ENCODE data around the gene PRRT1B. TPM values are rescaled to one million over a fixed set of nuclear protein-coding genes. Genes with fewer than 3 reads are reported as not detected.

The PRRT1B gene
- polyA plus RNA-seq, 4 donors: 0.12 to 4.0 (median 0.89) TPM; not detected in 1

DNA sequence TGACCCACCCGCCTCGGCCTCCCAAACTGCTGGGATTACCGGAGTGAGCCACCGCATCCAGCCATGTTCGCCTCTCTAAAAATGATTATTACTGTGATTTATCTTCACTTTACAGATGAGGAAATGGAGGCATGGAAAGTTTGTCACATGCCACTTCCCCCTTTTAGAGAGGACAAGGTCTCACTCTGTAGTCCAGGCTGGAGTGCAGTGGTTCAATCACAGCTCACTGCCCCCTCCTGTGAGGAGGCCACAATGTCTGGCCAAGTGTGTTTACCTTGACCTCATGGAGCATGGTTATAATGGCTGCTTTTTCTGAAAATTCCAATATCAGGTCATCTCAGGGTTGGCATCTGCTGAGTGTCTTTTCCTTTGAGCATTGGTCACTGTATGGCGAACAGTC lies 6.7 kb downstream of the PRRT1B start:
- peaks cover 0 to 3% (median 0%) of the 10 kb centered on the region in 3 donors for H3K36me3 ChIP-seq (ENCODE audit: control insufficient read depth in 3 of 3, insufficient read depth in 2 of 3, low read depth in 1 of 3, low read length in 3 of 3)
- no peak for FAIRE-seq
- no peak overlapping the region for H3K27ac ChIP-seq (ENCODE audit: low read depth in 1 of 3, low read length in 2 of 3)
- no peak overlapping the region for H3K4me3 ChIP-seq (ENCODE audit: low read depth in 1 of 3, low read length in 3 of 3)
- peaks cover 0 to 33% (median 18%) of the 10 kb centered on the region in 3 donors for H3K27me3 ChIP-seq (ENCODE audit: control insufficient read depth in 3 of 3, insufficient read depth in 3 of 3, low read length in 3 of 3)
- peaks cover 0 to 5% of the 10 kb centered on the region in 2 donors for H3K9me3 ChIP-seq (ENCODE audit: control insufficient read depth in 2 of 2, insufficient read depth in 1 of 2, low read depth in 1 of 2, low read length in 1 of 2)
- no peaks in the 10 kb centered on the region for H3K4me1 ChIP-seq (ENCODE audit: control insufficient read depth in 3 of 3, insufficient read depth in 2 of 3, low read depth in 1 of 3, low read length in 2 of 3)
- no peak for DNase-seq
- WGBS, 3 donors: 80 to 92% (median 86%) methylated on average over 6 of the region's 6 CpGs

DNA sequence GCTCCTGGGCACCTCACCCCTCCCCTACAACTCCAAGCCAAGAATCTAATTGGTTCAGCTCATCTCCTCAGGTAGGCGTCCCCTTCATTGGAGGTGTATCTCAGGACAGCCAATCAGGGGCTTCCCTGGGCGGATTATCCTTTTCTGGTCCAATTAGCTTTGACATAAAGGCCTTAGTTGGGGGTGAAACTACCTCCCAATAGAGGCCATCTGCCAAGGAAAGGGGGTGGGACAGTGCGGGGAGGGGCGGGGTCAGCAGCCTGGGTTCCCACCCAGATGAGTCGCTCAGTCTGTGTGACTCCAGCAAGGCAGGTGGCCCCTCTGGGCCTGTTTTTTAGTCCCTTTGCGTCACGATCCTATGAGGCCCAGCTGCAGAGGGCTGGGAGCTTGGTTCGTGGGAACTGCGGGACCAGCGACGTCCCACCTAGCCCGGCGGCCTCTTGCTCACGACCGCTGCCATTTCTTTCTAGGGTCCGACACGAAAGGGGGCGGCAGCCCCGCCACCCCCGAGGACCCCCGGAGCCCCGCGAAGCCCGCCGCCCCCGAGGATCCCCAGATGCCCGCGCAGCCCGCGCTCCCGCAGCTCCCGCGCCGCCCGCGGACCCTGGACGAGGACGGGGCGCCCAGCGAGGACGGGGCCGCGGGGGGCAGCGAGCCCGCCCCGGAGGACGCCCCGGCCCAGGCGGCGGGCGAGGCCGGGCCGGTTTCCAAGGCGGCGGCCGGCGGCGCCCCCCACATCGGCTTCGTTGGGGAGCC lies 8.9 kb downstream of the PRRT1B start:
- no peak for DNase-seq
- FAIRE-seq: no peak
- WGBS, 3 donors: 47 to 92% (median 72%) methylated on average over 42 to 60 of the region's 60 CpGs
- peaks cover 0 to 6% (median 0%) of the 10 kb centered on the region in 3 donors for H3K36me3 ChIP-seq (ENCODE audit: control insufficient read depth in 3 of 3, insufficient read depth in 2 of 3, low read depth in 1 of 3, low read length in 3 of 3)
- no peak overlapping the region for H3K27ac ChIP-seq (ENCODE audit: low read depth in 1 of 3, low read length in 2 of 3)
- H3K27me3 ChIP-seq (ENCODE audit: control insufficient read depth in 3 of 3, insufficient read depth in 3 of 3, low read length in 3 of 3): peaks cover 0 to 21% (median 13%) of the 10 kb centered on the region in 3 donors
- H3K4me3 ChIP-seq (ENCODE audit: low read depth in 1 of 3, low read length in 3 of 3): no peak overlapping the region
- H3K9me3 ChIP-seq (ENCODE audit: control insufficient read depth in 2 of 2, insufficient read depth in 1 of 2, low read depth in 1 of 2, low read length in 1 of 2): peaks cover 0 to 5% of the 10 kb centered on the region in 2 donors
- no peaks in the 10 kb centered on the region for H3K4me1 ChIP-seq (ENCODE audit: control insufficient read depth in 3 of 3, insufficient read depth in 2 of 3, low read depth in 1 of 3, low read length in 2 of 3)

DNA sequence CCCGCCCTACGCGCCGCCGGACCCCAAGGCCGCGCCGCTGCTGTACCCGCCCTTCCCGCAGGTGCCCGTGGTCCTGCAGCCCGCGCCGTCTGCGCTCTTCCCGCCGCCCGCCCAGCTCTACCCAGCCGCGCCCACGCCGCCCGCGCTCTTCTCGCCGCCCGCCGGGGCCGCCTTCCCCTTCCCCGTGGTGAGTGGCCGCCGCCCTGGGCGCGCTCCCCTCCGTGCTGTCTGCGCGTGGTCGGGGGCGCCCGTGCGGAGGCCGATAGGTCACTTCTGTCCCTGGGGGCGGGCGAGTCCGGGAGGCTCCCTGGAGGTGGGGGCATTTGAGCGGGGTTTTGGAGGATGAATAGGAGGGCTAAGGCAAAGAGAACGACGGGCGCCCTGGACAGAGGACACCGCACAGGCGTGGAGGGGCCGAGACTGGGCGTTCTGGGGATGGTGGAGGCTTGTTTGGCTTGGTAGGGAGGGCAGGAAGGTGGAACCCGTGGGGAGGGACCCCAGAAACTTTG lies 9.6 kb downstream of the PRRT1B start:
- no peaks in the 10 kb centered on the region for H3K4me1 ChIP-seq (ENCODE audit: control insufficient read depth in 3 of 3, insufficient read depth in 2 of 3, low read depth in 1 of 3, low read length in 2 of 3)
- no peak for FAIRE-seq
- no peak overlapping the region for H3K27ac ChIP-seq (ENCODE audit: low read depth in 1 of 3, low read length in 2 of 3)
- no peak for DNase-seq
- H3K9me3 ChIP-seq (ENCODE audit: control insufficient read depth in 2 of 2, insufficient read depth in 1 of 2, low read depth in 1 of 2, low read length in 1 of 2): peaks cover 0 to 5% of the 10 kb centered on the region in 2 donors
- peaks cover 0 to 21% (median 13%) of the 10 kb centered on the region in 3 donors for H3K27me3 ChIP-seq (ENCODE audit: control insufficient read depth in 3 of 3, insufficient read depth in 3 of 3, low read length in 3 of 3)
- 41 to 92% (median 66%) methylated on average over 33 to 54 of the region's 54 CpGs for WGBS, 3 donors
- H3K36me3 ChIP-seq (ENCODE audit: control insufficient read depth in 3 of 3, insufficient read depth in 2 of 3, low read depth in 1 of 3, low read length in 3 of 3): peaks cover 0 to 6% (median 0%) of the 10 kb centered on the region in 3 donors
- no peak overlapping the region for H3K4me3 ChIP-seq (ENCODE audit: low read depth in 1 of 3, low read length in 3 of 3)

DNA sequence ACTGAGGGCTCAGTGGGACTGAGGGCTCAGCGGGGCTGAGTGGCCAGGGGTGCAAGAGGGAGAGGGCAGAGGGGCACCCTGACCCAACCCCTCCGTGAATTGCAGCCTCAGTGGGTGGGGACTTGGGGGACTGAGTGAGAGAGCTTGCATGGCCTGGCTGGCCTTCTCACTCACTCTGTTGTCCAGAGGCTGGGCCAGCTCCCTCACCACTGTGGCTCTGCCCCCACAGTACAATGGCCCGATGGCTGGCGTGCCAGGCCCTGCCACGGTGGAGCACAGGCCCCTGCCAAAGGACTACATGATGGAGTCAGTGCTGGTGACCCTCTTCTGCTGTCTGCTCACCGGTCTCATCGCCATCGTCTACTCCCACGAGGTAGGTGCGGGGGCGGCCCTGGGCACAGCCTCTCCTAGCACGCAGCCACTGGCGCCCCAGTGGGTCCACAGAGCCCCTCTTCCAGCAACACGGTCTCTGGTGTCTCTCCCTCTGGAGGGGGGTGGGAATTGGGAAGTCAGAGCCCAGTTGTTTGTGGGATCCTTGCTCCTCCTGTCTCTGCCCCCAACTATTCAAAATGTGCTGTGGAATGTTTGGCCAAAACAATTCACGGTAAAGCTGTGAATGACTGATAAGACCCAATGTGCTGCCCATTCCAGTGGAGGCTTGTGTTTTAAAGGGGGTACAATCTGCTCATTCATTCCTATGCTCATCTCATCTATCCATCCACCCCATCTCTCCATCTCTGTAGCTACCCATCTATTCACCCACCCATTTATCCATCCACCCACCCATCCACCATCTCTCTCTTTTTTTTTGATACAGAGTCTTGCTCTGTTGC lies 10.7 kb downstream of the PRRT1B start:
- WGBS, 3 donors: 89 to 95% (median 92%) methylated on average over 15 of the region's 15 CpGs
- peaks cover 0 to 21% (median 13%) of the 10 kb centered on the region in 3 donors for H3K27me3 ChIP-seq (ENCODE audit: control insufficient read depth in 3 of 3, insufficient read depth in 3 of 3, low read length in 3 of 3)
- no peak overlapping the region for H3K27ac ChIP-seq (ENCODE audit: low read depth in 1 of 3, low read length in 2 of 3)
- H3K4me1 ChIP-seq (ENCODE audit: control insufficient read depth in 3 of 3, insufficient read depth in 2 of 3, low read depth in 1 of 3, low read length in 2 of 3): no peaks in the 10 kb centered on the region
- DNase-seq (no peak), FAIRE-seq (no peak)
- H3K4me3 ChIP-seq (ENCODE audit: low read depth in 1 of 3, low read length in 3 of 3): no peak overlapping the region
- peaks cover 0 to 6% (median 0%) of the 10 kb centered on the region in 3 donors for H3K36me3 ChIP-seq (ENCODE audit: control insufficient read depth in 3 of 3, insufficient read depth in 2 of 3, low read depth in 1 of 3, low read length in 3 of 3)
- H3K9me3 ChIP-seq (ENCODE audit: control insufficient read depth in 2 of 2, insufficient read depth in 1 of 2, low read depth in 1 of 2, low read length in 1 of 2): peaks cover 0 to 8% of the 10 kb centered on the region in 2 donors

DNA sequence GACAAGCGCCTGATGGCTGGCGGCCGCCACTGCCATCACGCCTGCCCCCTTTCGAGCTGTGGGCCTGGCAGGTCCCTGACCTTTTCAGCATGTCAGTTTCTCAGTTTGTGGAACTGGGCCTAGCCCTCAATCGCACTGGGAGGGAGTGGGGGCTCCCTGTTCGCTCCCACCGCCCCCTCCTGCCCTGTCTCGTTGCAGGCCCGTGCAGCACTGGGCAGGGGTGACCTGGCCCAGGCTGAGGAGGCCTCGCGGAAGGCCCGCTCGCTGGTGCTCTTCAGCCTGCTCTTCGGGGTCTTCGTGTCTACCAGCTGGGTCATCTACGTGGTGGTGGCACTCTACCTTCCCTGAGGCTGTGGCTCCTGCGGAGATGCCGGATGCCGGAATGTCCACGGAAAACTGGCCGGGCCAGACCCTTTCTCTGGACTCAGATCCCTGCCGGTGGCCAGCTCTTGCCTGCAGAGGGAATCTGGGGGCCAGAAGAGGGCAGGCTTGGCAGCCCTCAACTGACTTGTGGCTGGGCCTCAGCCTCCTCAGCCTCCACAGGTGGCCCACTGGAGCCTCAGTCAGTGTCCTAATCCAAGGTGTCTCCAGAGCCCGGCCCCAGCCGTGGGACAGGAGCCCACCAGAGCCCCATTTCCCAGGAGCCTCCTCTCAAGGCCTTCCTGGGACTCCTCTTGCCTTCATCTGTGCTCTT lies 12.7 kb downstream of the PRRT1B start:
- 92 to 93% (median 93%) methylated on average over 22 to 25 of the region's 25 CpGs for WGBS, 3 donors
- DNase-seq (no peak), FAIRE-seq (no peak)
- H3K9me3 ChIP-seq (ENCODE audit: control insufficient read depth in 2 of 2, insufficient read depth in 1 of 2, low read depth in 1 of 2, low read length in 1 of 2): peaks cover 0 to 14% of the 10 kb centered on the region in 2 donors
- peaks cover 0 to 21% (median 10%) of the 10 kb centered on the region in 3 donors for H3K27me3 ChIP-seq (ENCODE audit: control insufficient read depth in 3 of 3, insufficient read depth in 3 of 3, low read length in 3 of 3)
- no peak overlapping the region for H3K4me3 ChIP-seq (ENCODE audit: low read depth in 1 of 3, low read length in 3 of 3)
- H3K36me3 ChIP-seq (ENCODE audit: control insufficient read depth in 3 of 3, insufficient read depth in 2 of 3, low read depth in 1 of 3, low read length in 3 of 3): peaks cover 0 to 6% (median 0%) of the 10 kb centered on the region in 3 donors
- H3K27ac ChIP-seq (ENCODE audit: low read depth in 1 of 3, low read length in 2 of 3): no peak overlapping the region
- no peaks in the 10 kb centered on the region for H3K4me1 ChIP-seq (ENCODE audit: control insufficient read depth in 3 of 3, insufficient read depth in 2 of 3, low read depth in 1 of 3, low read length in 2 of 3)

DNA sequence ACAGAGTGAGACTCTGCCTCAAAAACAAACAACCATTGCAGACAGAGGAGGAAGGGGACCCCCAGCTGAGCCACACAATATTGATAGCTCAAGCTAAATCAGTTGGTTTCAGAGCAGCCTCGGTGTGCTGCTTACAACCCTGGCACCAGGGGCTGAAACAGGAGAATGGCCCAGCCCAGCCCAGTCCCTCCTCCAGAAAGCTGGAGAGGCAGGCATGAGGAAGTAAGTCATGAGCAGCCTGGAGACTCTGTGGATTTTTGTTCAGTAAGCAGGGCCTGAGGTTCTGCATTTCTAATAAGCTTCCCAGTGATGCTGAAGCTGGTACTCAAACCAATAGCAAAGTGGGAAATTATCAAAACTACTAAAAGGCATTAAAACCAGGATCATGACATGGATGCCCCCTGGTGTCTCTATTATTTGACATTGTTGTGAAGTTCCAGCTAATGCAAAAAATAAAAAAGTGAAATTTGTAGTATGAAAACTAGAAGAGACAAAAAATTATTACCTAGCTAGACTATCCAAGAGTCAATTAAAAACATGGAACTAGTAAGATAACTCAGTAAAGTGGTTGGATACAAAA lies 14.2 kb downstream of the PRRT1B start:
- 79 to 88% (median 83%) methylated on average over 1 of the region's 1 CpG for WGBS, 3 donors
- FAIRE-seq: no peak
- H3K4me3 ChIP-seq (ENCODE audit: low read depth in 1 of 3, low read length in 3 of 3): no peak overlapping the region
- H3K4me1 ChIP-seq (ENCODE audit: control insufficient read depth in 3 of 3, insufficient read depth in 2 of 3, low read depth in 1 of 3, low read length in 2 of 3): no peaks in the 10 kb centered on the region
- peaks cover 0 to 6% (median 0%) of the 10 kb centered on the region in 3 donors for H3K36me3 ChIP-seq (ENCODE audit: control insufficient read depth in 3 of 3, insufficient read depth in 2 of 3, low read depth in 1 of 3, low read length in 3 of 3)
- DNase-seq: no peak
- peaks cover 0 to 9% of the 10 kb centered on the region in 2 donors for H3K9me3 ChIP-seq (ENCODE audit: control insufficient read depth in 2 of 2, insufficient read depth in 1 of 2, low read depth in 1 of 2, low read length in 1 of 2)
- no peak overlapping the region for H3K27ac ChIP-seq (ENCODE audit: low read depth in 1 of 3, low read length in 2 of 3)
- H3K27me3 ChIP-seq (ENCODE audit: control insufficient read depth in 3 of 3, insufficient read depth in 3 of 3, low read length in 3 of 3): peaks cover 0 to 10% (median 2%) of the 10 kb centered on the region in 3 donors

DNA sequence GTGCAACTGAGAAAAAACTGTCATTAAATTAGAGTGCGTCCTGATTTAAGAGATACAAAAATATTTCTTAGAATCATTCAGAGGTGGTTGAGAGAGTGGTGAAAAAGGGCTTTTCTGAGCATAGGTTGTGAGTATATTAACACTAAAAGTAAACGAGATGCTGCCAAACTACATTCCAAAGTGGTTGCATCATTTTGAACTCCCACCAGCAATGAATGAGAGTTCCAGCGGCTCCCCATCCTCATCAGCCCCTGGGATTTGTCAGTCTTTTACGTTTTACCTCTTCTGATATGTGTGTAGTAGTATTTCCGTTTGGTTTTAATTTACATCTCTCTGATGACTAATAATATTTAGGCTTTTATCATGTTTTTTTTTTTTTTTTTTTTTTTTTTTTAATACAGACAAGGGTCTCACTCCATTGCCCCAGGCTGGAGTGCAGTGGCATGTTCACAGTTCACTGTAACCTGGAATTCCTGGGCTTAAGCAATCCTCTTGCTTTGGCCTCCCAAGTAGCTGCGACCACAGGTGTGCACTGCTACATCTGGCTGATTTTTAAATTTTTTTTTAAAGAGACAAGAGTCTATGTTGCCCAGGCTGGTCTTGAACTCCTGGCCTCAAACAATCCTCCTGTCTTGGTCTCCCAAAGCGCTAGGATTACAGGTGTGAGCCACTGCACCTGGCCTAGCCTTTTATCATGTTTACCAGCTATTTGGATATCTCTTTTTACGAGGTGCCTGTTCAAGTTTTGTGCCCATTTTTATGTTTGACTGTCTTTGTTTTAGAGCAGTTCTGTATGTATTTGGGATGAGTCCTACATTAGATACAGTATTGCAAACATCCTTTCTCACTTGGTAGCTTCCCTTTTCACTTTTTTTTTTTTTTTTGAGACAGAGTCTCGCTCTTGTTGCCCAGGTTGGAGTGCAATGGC lies 17.0 kb downstream of the PRRT1B start:
- peaks cover 0 to 9% of the 10 kb centered on the region in 2 donors for H3K9me3 ChIP-seq (ENCODE audit: control insufficient read depth in 2 of 2, insufficient read depth in 1 of 2, low read depth in 1 of 2, low read length in 1 of 2)
- FAIRE-seq (no peak), DNase-seq (peak in 1 of 2 donors; percentile 12)
- H3K4me1 ChIP-seq (ENCODE audit: control insufficient read depth in 3 of 3, insufficient read depth in 2 of 3, low read depth in 1 of 3, low read length in 2 of 3): no peaks in the 10 kb centered on the region
- no peaks in the 10 kb centered on the region for H3K27me3 ChIP-seq (ENCODE audit: control insufficient read depth in 3 of 3, insufficient read depth in 3 of 3, low read length in 3 of 3)
- H3K36me3 ChIP-seq (ENCODE audit: control insufficient read depth in 3 of 3, insufficient read depth in 2 of 3, low read depth in 1 of 3, low read length in 3 of 3): peaks cover 0 to 3% (median 0%) of the 10 kb centered on the region in 3 donors
- no peak overlapping the region for H3K27ac ChIP-seq (ENCODE audit: low read depth in 1 of 3, low read length in 2 of 3)
- no peak overlapping the region for H3K4me3 ChIP-seq (ENCODE audit: low read depth in 1 of 3, low read length in 3 of 3)
- WGBS, 3 donors: 61 to 68% (median 67%) methylated on average over 9 of the region's 9 CpGs
